K562 (cell line): ENCODE data around the gene TOX3. TPM values are rescaled to one million over a fixed set of nuclear protein-coding genes. Genes with fewer than 3 reads are reported as not detected.

Source experiments
- BACH1 ChIP-seq: fragments of 200-800 bp; sonication (Bioruptor generic); IDR thresholded peaks from 2 replicates; pipeline ENCODE4 v1.6.1; 2016; ENCODE audit warnings: missing genetic modification characterization, missing compliant biosample characterization
- CLOCK ChIP-seq: fragments of 250-450 bp; sonication (Bioruptor Pico); IDR thresholded peaks from 2 replicates; pipeline ENCODE4 v1.4.0; 2020; ENCODE audit warnings: mild to moderate bottlenecking, moderate library complexity, borderline replicate concordance
- PRMT5 ChIP-seq: sonication (generic); formaldehyde crosslinking; IDR thresholded peaks from 2 replicates; pipeline ENCODE4 v1.5.0; 2020; ENCODE audit warnings: missing genetic modification reagents
- SMAD2 ChIP-seq: fragments of 150-350 bp; IDR thresholded peaks from 2 replicates; pipeline ENCODE4 v1.6.1; 2014; ENCODE audit warnings: low read depth, mild to moderate bottlenecking, low read length
- TCF3 ChIP-seq: sonication (generic); formaldehyde crosslinking; IDR thresholded peaks from 2 replicates; pipeline ENCODE4 v1.4.0; 2020; ENCODE audit warnings: mild to moderate bottlenecking, missing genetic modification reagents
- TRIM25 ChIP-seq: fragments of 450-650 bp; IDR thresholded peaks from 2 replicates; pipeline ENCODE4 v1.7.0; 2016; ENCODE audit warnings: borderline replicate concordance
- ZNF143 ChIP-seq: sonication (generic); formaldehyde crosslinking; IDR thresholded peaks from 2 replicates; pipeline ENCODE4 v1.9.0; 2022; ENCODE audit warnings: mild to moderate bottlenecking, missing genetic modification reagents
- polyA plus RNA-seq, 8 experiments: library from polyadenylated mRNA; depleted of rRNA in 4 of 8; stranded (reverse) in 5 of 8; unstranded in 3 of 8; fragments of >200 nt; fragmentation: Nextera tagmentation in 2 of 8; fragmentation: Illumina TruSeq in 1 of 8; extraction: Ambion mirVana in 2 of 8; extraction: Trizol in 1 of 8; gene quantifications; 2 replicates each; pipeline versions ENCODE4 v1.2.1 to v1.2.3, GENCODE V29; 2011 to 2014; ENCODE audit warnings: inconsistent platforms in 1 of 8, missing spikeins in 1 of 8
- total RNA-seq, 7 experiments: library from RNA; depleted of rRNA in 6 of 7; stranded (reverse); fragments of >200 nt in 6 of 7; fragmentation: Illumina TruSeq in 2 of 7; extraction: Trizol in 2 of 7; gene quantifications; 2 replicates each; pipeline versions ENCODE4 v1.2.1 to v1.2.3, GENCODE V29; 2011 to 2021; ENCODE audit warnings: low replicate concordance in 1 of 7

The TOX3 gene
- total and polyA plus RNA-seq, 9 of the 15 experiments (the other 6 are each of a cell fraction or from before 2014, with no cell fraction given): not detected

- TF ChIP-seq PRMT5 (CRISPR knock-in tag) (no peak), TCF3 (CRISPR knock-in tag) (no peak), SMAD2 (no peak), TRIM25 (no peak), CLOCK (CRISPR knock-in tag) (no peak), BACH1 (no peak), ZNF143 (CRISPR knock-in tag) (no peak)
These were observed 86.2 kb downstream of the TOX3 start (continued) for GRCh38 chr16:52460639-52461178.
